GM19397 (cell line): ENCODE measurements around the gene ZNF800.
"Not testable (repeated sequence)": the region's sequence is repeated elsewhere in the genome, so short reads cannot be mapped to it uniquely, and the experiment has no call there.

ENCODE experiments used
- ATAC-seq: cut with Tn5 transposase; IDR thresholded peaks from one replicate; pipeline ENCODE4 v1.9.1; 2021; ENCODE audit warnings: mild to moderate bottlenecking, moderate library complexity; ENCODE audit not compliant: unreplicated experiment

Gene ZNF800

GRCh38 chr7:127392566-127393367 is at the start of gene ZNF800:
Gene ZNF800, minus strand, starts transcription at chr7:127392708. Its CDS starts 1,151 bp downstream, at chr7:127391557.
- peak; percentile 83 for ATAC-seq

- no peak for ATAC-seq
Observed at GRCh38 chr7:127440206-127440605, 47.7 kb upstream of the ZNF800 start.

GRCh38 chr7:127438836-127439235 is 46.3 kb upstream of the ZNF800 start:
- no peak for ATAC-seq

- no peak for ATAC-seq
Observed at GRCh38 chr7:127437837-127438236, 45.3 kb upstream of the ZNF800 start.

- ATAC-seq: no peak
Observed at GRCh38 chr7:127437241-127437640, 44.7 kb upstream of the ZNF800 start.

- not testable (repeated sequence) for ATAC-seq
Observed at GRCh38 chr7:127429281-127429680, 36.8 kb upstream of the ZNF800 start.

- no peak for ATAC-seq
Observed at GRCh38 chr7:127419196-127419595, 26.7 kb upstream of the ZNF800 start.

- ATAC-seq: no peak
Observed at GRCh38 chr7:127418459-127418858, 26.0 kb upstream of the ZNF800 start.

- ATAC-seq: peak; percentile 76
Observed at GRCh38 chr7:127417346-127417745, 24.8 kb upstream of the ZNF800 start.

GRCh38 chr7:127415060-127415742 is 22.7 kb upstream of the ZNF800 start:
- ATAC-seq: no peak

- ATAC-seq: peak; percentile 41
Observed at GRCh38 chr7:127413962-127414361, 21.5 kb upstream of the ZNF800 start.

GRCh38 chr7:127413326-127413725 is 20.8 kb upstream of the ZNF800 start:
- ATAC-seq: no peak

- no peak for ATAC-seq
Observed at GRCh38 chr7:127411176-127411575, 18.7 kb upstream of the ZNF800 start.

GRCh38 chr7:127409629-127410028 is 17.1 kb upstream of the ZNF800 start:
- ATAC-seq: no peak

- ATAC-seq: peak; percentile 62
Observed at GRCh38 chr7:127404286-127405072, 12.0 kb upstream of the ZNF800 start.

- no peak for ATAC-seq
Observed at GRCh38 chr7:127396184-127396583, 3.7 kb upstream of the ZNF800 start.

- not testable (repeated sequence) for ATAC-seq
Observed at GRCh38 chr7:127395104-127395503, 2.6 kb upstream of the ZNF800 start.

GRCh38 chr7:127393368-127394058 is 1.0 kb upstream of the ZNF800 start:
- ATAC-seq: no peak

GRCh38 chr7:127392182-127392565 is 334 bp downstream of the ZNF800 start:
- ATAC-seq: peak; percentile 47

- peak; percentile 42 for ATAC-seq
Observed at GRCh38 chr7:127391591-127392181, 822 bp downstream of the ZNF800 start.
